Effector memory CD8-positive, alpha-beta T cell (primary cell): Measurements from ENCODE around the gene EEF1G.
A peak's percentile ranks its signal among the peaks of the same experiment; 100 is the strongest.
"Not testable (repeated sequence)": the region's sequence is repeated elsewhere in the genome, so short reads cannot be mapped to it uniquely, and the experiment has no call there.

ENCODE experiments used
- ATAC-seq: fragments of 150-1000 bp; cut with Tn5 transposase; replicated peaks from 2 replicates; pipeline ENCODE4 v1.10.0; 2021; ENCODE audit warnings: mild to moderate bottlenecking, moderate library complexity
- DNase-seq, 3 experiments: peaks; one replicate each; pipeline ENCODE4 v3.0.0; 2021
- H3K27ac Mint-ChIP-seq, 2 donors: one replicate each; pipeline ENCODE4 v1.8.0; 2022; ENCODE audit warnings: mild to moderate bottlenecking in 2 of 2, mixed read lengths in 2 of 2, moderate library complexity in 2 of 2
- H3K27me3 Mint-ChIP-seq, 2 donors: one replicate each; pipeline ENCODE4 v1.8.0; 2022; ENCODE audit warnings: mixed read lengths in 2 of 2
- H3K36me3 Mint-ChIP-seq: one replicate; pipeline ENCODE4 v1.8.0; 2022; ENCODE audit warnings: mild to moderate bottlenecking, moderate library complexity, mixed read lengths; ENCODE audit not compliant: insufficient read depth
- H3K4me1 Mint-ChIP-seq, 2 donors: one replicate each; pipeline ENCODE4 v1.8.0; 2022; ENCODE audit warnings: low read depth in 2 of 2, mixed read lengths in 2 of 2
- H3K4me3 Mint-ChIP-seq, 2 donors: one replicate each; pipeline ENCODE4 v1.8.0; 2022; ENCODE audit warnings: mild to moderate bottlenecking in 2 of 2, mixed read lengths in 2 of 2, moderate library complexity in 2 of 2
- H3K9me3 Mint-ChIP-seq, 2 donors: one replicate each; pipeline ENCODE4 v1.8.0; 2022; ENCODE audit warnings: mixed read lengths in 2 of 2

The EEF1G gene

GRCh38 chr11:62553080-62553838 is 20.4 kb downstream of the EEF1G start:
- peak overlapping the region; percentile 93 to 100 for H3K27ac Mint-ChIP-seq
- H3K36me3 Mint-ChIP-seq: peaks cover 75% of the 10 kb centered on the region
- DNase-seq: peak; percentile 51 to 65 (median 53)
- peaks cover 72 to 77% of the 10 kb centered on the region in 2 donors for H3K4me1 Mint-ChIP-seq
- peak; percentile 3 for ATAC-seq
- H3K27me3 Mint-ChIP-seq: no peaks in the 10 kb centered on the region
- peak overlapping the region; percentile 83 to 85 for H3K4me3 Mint-ChIP-seq
- H3K9me3 Mint-ChIP-seq: no peaks in the 10 kb centered on the region

- H3K9me3 Mint-ChIP-seq: no peaks in the 10 kb centered on the region
- H3K27ac Mint-ChIP-seq: peak overlapping the region; percentile 93 to 100
- ATAC-seq (no peak), DNase-seq (no peak)
- H3K27me3 Mint-ChIP-seq: no peaks in the 10 kb centered on the region
- H3K4me1 Mint-ChIP-seq: peaks cover 72 to 78% of the 10 kb centered on the region in 2 donors
- H3K36me3 Mint-ChIP-seq: peaks cover 70% of the 10 kb centered on the region
- peak overlapping the region; percentile 83 to 85 for H3K4me3 Mint-ChIP-seq
These were observed 21.1 kb downstream of the EEF1G start for GRCh38 chr11:62552485-62553079.

GRCh38 chr11:62550478-62550877 is 23.2 kb downstream of the EEF1G start:
- Mint-ChIP-seq H3K4me1 (peaks cover 55 to 61% of the 10 kb centered on the region in 2 donors), H3K27ac (peak overlapping the region; percentile 93 to 100), H3K4me3 (peak overlapping the region in 1 of 2 donors; percentile 85), H3K36me3 (peaks cover 70% of the 10 kb centered on the region)
- H3K27me3 Mint-ChIP-seq, ATAC-seq, DNase-seq, H3K9me3 Mint-ChIP-seq: not testable (repeated sequence)

- Mint-ChIP-seq H3K27me3 (no peaks in the 10 kb centered on the region), H3K36me3 (peaks cover 71% of the 10 kb centered on the region), H3K4me1 (peaks cover 52 to 57% of the 10 kb centered on the region in 2 donors), H3K4me3 (peak overlapping the region in 1 of 2 donors; percentile 98), H3K9me3 (no peaks in the 10 kb centered on the region), H3K27ac (peak overlapping the region in 1 of 2 donors; percentile 100)
- DNase-seq: no peak
- no peak for ATAC-seq
These were observed 25.0 kb downstream of the EEF1G start for GRCh38 chr11:62548545-62549335.

- Mint-ChIP-seq H3K36me3 (peaks cover 71% of the 10 kb centered on the region), H3K4me1 (peaks cover 51 to 58% of the 10 kb centered on the region in 2 donors), H3K9me3 (no peaks in the 10 kb centered on the region), H3K4me3 (peak overlapping the region; percentile 96 to 98), H3K27ac (peak overlapping the region; percentile 97 to 99), H3K27me3 (no peaks in the 10 kb centered on the region)
- ATAC-seq: no peak
- no peak for DNase-seq
These were observed 25.9 kb downstream of the EEF1G start for GRCh38 chr11:62547691-62548281.

- H3K4me1 Mint-ChIP-seq: peaks cover 51 to 56% of the 10 kb centered on the region in 2 donors
- no peaks in the 10 kb centered on the region for H3K9me3 Mint-ChIP-seq
- no peaks in the 10 kb centered on the region for H3K27me3 Mint-ChIP-seq
- H3K36me3 Mint-ChIP-seq: peaks cover 71% of the 10 kb centered on the region
- ATAC-seq (no peak), DNase-seq (no peak)
- peak overlapping the region; percentile 96 to 98 for H3K4me3 Mint-ChIP-seq
- peak overlapping the region; percentile 97 to 99 for H3K27ac Mint-ChIP-seq
These were observed 26.6 kb downstream of the EEF1G start for GRCh38 chr11:62546929-62547625.

- H3K4me3 Mint-ChIP-seq: peak within 1 kb of the TSS; percentile 96 to 98
- H3K9me3 Mint-ChIP-seq: no peaks in the 10 kb centered on the region
- peak; percentile 43 for ATAC-seq
- peak within 1 kb of the TSS; percentile 97 to 99 for H3K27ac Mint-ChIP-seq
- DNase-seq: peak; percentile 74 to 77 (median 76)
- peaks cover 71% of the 10 kb centered on the region for H3K36me3 Mint-ChIP-seq
- peaks cover 52 to 56% of the 10 kb centered on the region in 2 donors for H3K4me1 Mint-ChIP-seq
- no peaks in the 10 kb centered on the region for H3K27me3 Mint-ChIP-seq
These were observed 27.3 kb downstream of the EEF1G start, which contains the start of gene AHNAK for GRCh38 chr11:62546244-62546928. Gene AHNAK, minus strand, starts transcription at chr11:62546806. Its CDS starts 10,708 bp downstream, at chr11:62536098.

- Mint-ChIP-seq H3K4me1 (peaks cover 53 to 56% of the 10 kb centered on the region in 2 donors), H3K9me3 (no peaks in the 10 kb centered on the region), H3K4me3 (peak overlapping the region; percentile 96 to 98), H3K36me3 (peaks cover 71% of the 10 kb centered on the region), H3K27ac (peak overlapping the region; percentile 97 to 99), H3K27me3 (no peaks in the 10 kb centered on the region)
- DNase-seq: peak; percentile 37 to 46 (median 42)
- peak; percentile 14 for ATAC-seq
These were observed 28.1 kb downstream of the EEF1G start for GRCh38 chr11:62545437-62546243.

- no peaks in the 10 kb centered on the region for H3K27me3 Mint-ChIP-seq
- DNase-seq: peak in 2 of 3 experiments; percentile 31 to 34
- H3K27ac Mint-ChIP-seq: peak overlapping the region; percentile 97 to 99
- H3K36me3 Mint-ChIP-seq: peaks cover 78% of the 10 kb centered on the region
- H3K4me1 Mint-ChIP-seq: peaks cover 56 to 59% of the 10 kb centered on the region in 2 donors
- peak overlapping the region; percentile 96 to 98 for H3K4me3 Mint-ChIP-seq
- peak; percentile 4 for ATAC-seq
- H3K9me3 Mint-ChIP-seq: no peaks in the 10 kb centered on the region
These were observed 28.9 kb downstream of the EEF1G start for GRCh38 chr11:62544581-62545436.

GRCh38 chr11:62543680-62544444 is 29.8 kb downstream of the EEF1G start:
- H3K27me3 Mint-ChIP-seq: no peaks in the 10 kb centered on the region
- peaks cover 88% of the 10 kb centered on the region for H3K36me3 Mint-ChIP-seq
- H3K9me3 Mint-ChIP-seq: no peaks in the 10 kb centered on the region
- H3K4me1 Mint-ChIP-seq: peaks cover 65% of the 10 kb centered on the region in 2 donors
- DNase-seq (no peak), ATAC-seq (no peak)
- H3K4me3 Mint-ChIP-seq: peak overlapping the region; percentile 96 to 98
- peak overlapping the region; percentile 97 to 99 for H3K27ac Mint-ChIP-seq
